Upper lobe of left lung (tissue), 6 donors: ENCODE measurements around the gene NFATC2. TPM values are rescaled to one million over a fixed set of nuclear protein-coding genes. Genes with fewer than 3 reads are reported as not detected.

ENCODE experiments used
- ATAC-seq, 2 donors: fragments of 200-7000 bp; cut with Tn5 transposase; one replicate each; pipeline ENCODE4 v1.9.1; 2022; ENCODE audit warnings: mild to moderate bottlenecking in 2 of 2, moderate library complexity in 2 of 2; ENCODE audit not compliant: low FRiP score in 2 of 2
- DNase-seq, 2 donors: peaks; one replicate each; pipeline ENCODE4 v3.0.0-alpha.2; 2019 to 2020
- H3K27ac ChIP-seq, 4 donors: fragments of 200-600 bp; sonication (generic); one replicate each; pipeline ENCODE4 v1.5.1; 2016 to 2019
- H3K27me3 ChIP-seq, 4 donors: fragments of 200-600 bp; sonication (generic); one replicate each; pipeline ENCODE4 v1.5.1; 2017 to 2019
- H3K36me3 ChIP-seq, 4 donors: fragments of 200-600 bp; sonication (generic); one replicate each; pipeline ENCODE4 v1.5.1; 2016 to 2019
- H3K4me1 ChIP-seq, 4 donors: fragments of 200-600 bp; sonication (generic); one replicate each; pipeline ENCODE4 v1.5.1; 2018 to 2019
- H3K4me3 ChIP-seq, 4 donors: fragments of 200-600 bp; sonication (generic); one replicate each; pipeline ENCODE4 v1.5.1; 2017 to 2019; ENCODE audit warnings: mild to moderate bottlenecking in 2 of 4, moderate library complexity in 1 of 4
- H3K9me3 ChIP-seq, 4 donors: fragments of 200-600 bp; sonication (generic); one replicate each; pipeline ENCODE4 v1.5.1; 2018 to 2019
- CTCF ChIP-seq, 6 experiments: fragments of 450-650 bp in 4 of 6; fragments of 200-600 bp in 2 of 6; sonication (generic) in 2 of 6; IDR thresholded peaks; one replicate each; pipeline ENCODE4 v1.5.1; 2016 to 2019; ENCODE audit warnings: antibody characterized with exemption in 6 of 6
- EP300 ChIP-seq, 4 donors: sonication (generic); formaldehyde crosslinking; IDR thresholded peaks; one replicate each; pipeline ENCODE4 v1.5.1; 2017; ENCODE audit warnings: antibody characterized with exemption in 4 of 4, control low read depth in 2 of 4
- POLR2A ChIP-seq, 4 donors: fragments of 450-650 bp; IDR thresholded peaks; one replicate each; pipeline ENCODE4 v1.5.1; 2016 to 2017; ENCODE audit warnings: antibody characterized with exemption in 4 of 4, mild to moderate bottlenecking in 2 of 4
- POLR2AphosphoS5 ChIP-seq, 2 donors: sonication (generic); formaldehyde crosslinking; IDR thresholded peaks; one replicate each; pipeline ENCODE4 v1.5.1; 2017; ENCODE audit warnings: antibody characterized with exemption in 2 of 2
- WGBS, 2 donors: methylation state at CpG; one replicate each; pipeline ENCODE4 v1.1.5; 2017 to 2018; 5-methylcytosine and 5-hydroxymethylcytosine counted together
- total RNA-seq, 6 donors: library from RNA; depleted of rRNA in 4 of 6; stranded (reverse); fragments of >200 nt in 4 of 6; gene quantifications; one replicate each; pipeline versions ENCODE4 v1.1.0 to v1.2.1, GENCODE V29; 2016 to 2021
- donor health status: DM: no; HTN: no; CAD: no; lungs with moderate emphysema.
- donor health status: DM: no; HTN: yes; CAD: no; lungs with severe emphysema.

NFATC2 gene
- total RNA-seq, 6 donors from 2014 or later: 5.1 to 28.1 (median 7.6) TPM

- Histone ChIP-seq H3K9me3 (no peaks in the 10 kb centered on the region), H3K4me3 (no peak overlapping the region), H3K4me1 (peaks cover 0 to 8% (median 3%) of the 10 kb centered on the region in 4 donors), H3K27me3 (no peaks in the 10 kb centered on the region), H3K27ac (no peak overlapping the region), H3K36me3 (no peaks in the 10 kb centered on the region)
- ATAC-seq (no peak), DNase-seq (no peak)
- TF ChIP-seq POLR2A (IDR thresholded peaks at IDR 0.05) (no peak), POLR2AphosphoS5 (IDR thresholded peaks at IDR 0.05) (no peak), EP300 (IDR thresholded peaks at IDR 0.05) (no peak)
- WGBS, 2 donors: 90 to 95% methylated on average over 8 of the region's 8 CpGs
Observed at GRCh38 chr20:51379601-51380341, 162.7 kb downstream of the NFATC2 start.

GRCh38 chr20:51378171-51378928 is 164.2 kb downstream of the NFATC2 start:
- Histone ChIP-seq H3K4me1 (peaks cover 0 to 9% (median 6%) of the 10 kb centered on the region in 4 donors), H3K36me3 (no peaks in the 10 kb centered on the region), H3K9me3 (no peaks in the 10 kb centered on the region), H3K27me3 (no peaks in the 10 kb centered on the region), H3K4me3 (no peak overlapping the region), H3K27ac (no peak overlapping the region)
- WGBS, 2 donors: 94 to 95% methylated on average over 16 to 19 of the region's 19 CpGs
- ATAC-seq (no peak), DNase-seq (no peak)
- no peak for TF ChIP-seq POLR2A (IDR thresholded peaks at IDR 0.05)
- no peak for TF ChIP-seq EP300 (IDR thresholded peaks at IDR 0.05)
- no peak for TF ChIP-seq POLR2AphosphoS5 (IDR thresholded peaks at IDR 0.05)
- TF ChIP-seq CTCF (IDR thresholded peaks at IDR 0.05): no peak

GRCh38 chr20:51377132-51377531 is 165.4 kb downstream of the NFATC2 start:
- no peaks in the 10 kb centered on the region for H3K36me3 ChIP-seq
- no peak overlapping the region for H3K4me3 ChIP-seq
- no peaks in the 10 kb centered on the region for H3K27me3 ChIP-seq
- DNase-seq (no peak), ATAC-seq (no peak)
- H3K27ac ChIP-seq: no peak overlapping the region
- peaks cover 0 to 6% (median 3%) of the 10 kb centered on the region in 4 donors for H3K4me1 ChIP-seq
- 96 to 99% methylated on average over 8 of the region's 8 CpGs for WGBS, 2 donors
- no peaks in the 10 kb centered on the region for H3K9me3 ChIP-seq
- TF ChIP-seq POLR2AphosphoS5 (IDR thresholded peaks at IDR 0.05) (no peak), CTCF (IDR thresholded peaks at IDR 0.05) (no peak), POLR2A (IDR thresholded peaks at IDR 0.05) (no peak), EP300 (IDR thresholded peaks at IDR 0.05) (no peak)

GRCh38 chr20:51376111-51376510 is 166.4 kb downstream of the NFATC2 start:
- WGBS, 2 donors: 64 to 81% methylated on average over 4 of the region's 4 CpGs
- H3K4me1 ChIP-seq: peaks cover 0 to 6% (median 3%) of the 10 kb centered on the region in 4 donors
- DNase-seq: no peak

More at GRCh38 chr20:51376111-51376510, 166.4 kb downstream of the NFATC2 start:
- Histone ChIP-seq H3K27me3 (no peaks in the 10 kb centered on the region), H3K9me3 (no peaks in the 10 kb centered on the region), H3K27ac (no peak overlapping the region), H3K4me3 (no peak overlapping the region), H3K36me3 (no peaks in the 10 kb centered on the region)
- TF ChIP-seq POLR2AphosphoS5 (IDR thresholded peaks at IDR 0.05) (no peak), POLR2A (IDR thresholded peaks at IDR 0.05) (no peak), EP300 (IDR thresholded peaks at IDR 0.05) (no peak), CTCF (IDR thresholded peaks at IDR 0.05) (no peak)
- ATAC-seq: no peak
